DLD1 (cell line): ENCODE measurements around the gene HMGB3.
"Not testable (repeated sequence)": the region's sequence is repeated elsewhere in the genome, so short reads cannot be mapped to it uniquely, and the experiment has no call there.

ENCODE experiments used
- in situ Hi-C: cut with HindIII; loops from 2 replicates; pipeline ENCODE4 v1.10.0; 2017; ENCODE audit warnings: low sequenced_read_pairs

Gene HMGB3

GRCh38 chrX:150982788-150983520 lies at the start of gene HMGB3:
Gene HMGB3 (plus strand): TSS chrX:150983335. CDS start chrX:150985600, 2,265 bp downstream.
- in situ Hi-C loops, result no loop called here

DNA sequence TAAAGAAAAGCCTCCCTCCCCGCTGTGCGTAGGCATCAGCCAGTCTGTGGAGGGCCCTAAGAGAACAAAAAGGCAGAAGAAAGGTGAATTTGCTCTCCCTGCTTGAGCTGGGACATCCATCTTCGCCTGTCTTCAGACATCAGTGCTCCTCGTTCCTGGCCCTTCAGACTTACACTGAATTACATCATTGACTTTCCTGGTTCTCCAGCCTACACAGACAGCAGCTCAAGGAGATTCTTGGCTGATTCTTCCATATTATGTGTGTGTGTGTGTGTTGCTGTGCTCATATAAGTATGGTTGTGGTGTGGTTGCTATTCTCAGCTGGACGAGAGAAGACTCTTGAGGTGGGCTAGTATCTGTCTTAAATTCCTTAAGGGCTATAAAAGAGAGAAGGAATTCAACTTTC lies 49.2 kb upstream of the HMGB3 start:
- in situ Hi-C loops, result no loop called here

- in situ Hi-C loops, result no loop called here
These were observed 48.7 kb upstream of the HMGB3 start for GRCh38 chrX:150934453-150934852.

- in situ Hi-C loops, result no loop called here
These were observed 47.7 kb upstream of the HMGB3 start for GRCh38 chrX:150935467-150935866.

DNA sequence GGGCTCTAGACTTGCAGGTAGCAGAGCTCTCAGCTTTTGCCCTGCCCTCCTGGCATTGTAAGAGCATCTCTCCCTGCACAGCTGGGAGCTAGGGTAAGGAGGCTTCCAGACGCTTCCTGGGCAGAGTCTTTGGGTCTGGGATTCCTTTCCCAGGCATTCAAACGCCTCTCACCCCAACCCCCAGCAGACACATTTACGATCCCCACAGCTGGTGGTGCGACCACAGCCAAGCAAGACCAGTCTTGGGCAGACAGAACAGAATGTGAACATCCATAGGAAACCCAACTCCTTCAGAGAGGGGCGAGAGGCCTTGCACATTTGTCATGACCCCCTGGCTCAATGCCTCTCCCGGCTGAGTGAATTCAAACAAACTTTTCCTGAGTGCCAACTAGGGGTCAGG lies 46.6 kb upstream of the HMGB3 start:
- in situ Hi-C loops, result no loop called here

GRCh38 chrX:150940844-150941495 lies 42.2 kb upstream of the HMGB3 start:
- in situ Hi-C loops, result no loop called here

- in situ Hi-C loops, result no loop called here
These were observed 41.6 kb upstream of the HMGB3 start for GRCh38 chrX:150941580-150941979.

- in situ Hi-C loops, result no loop called here
These were observed 40.1 kb upstream of the HMGB3 start for GRCh38 chrX:150942942-150943594.

DNA sequence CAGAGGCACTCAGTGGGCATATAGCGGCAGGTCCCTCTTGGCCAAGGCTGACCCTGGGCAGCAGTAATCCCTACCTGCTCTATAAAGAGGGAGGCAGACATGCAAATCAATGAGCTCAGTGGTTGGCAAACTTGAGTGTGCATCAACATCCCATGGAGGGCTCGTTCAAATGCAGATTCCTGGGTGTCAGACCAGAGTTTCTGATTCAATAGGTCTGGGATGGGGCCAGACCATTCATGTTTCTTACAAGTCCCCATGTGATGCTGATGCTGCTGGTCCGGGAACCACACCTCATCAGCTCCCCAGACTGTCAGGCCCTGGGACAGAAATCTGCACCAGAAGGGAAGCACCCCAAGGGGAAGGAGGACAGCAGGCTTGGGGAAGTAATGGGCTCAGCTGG lies 38.9 kb upstream of the HMGB3 start:
- in situ Hi-C loops, result no loop called here

GRCh38 chrX:150954951-150955350 lies 28.2 kb upstream of the HMGB3 start:
- in situ Hi-C loops, result no loop called here

DNA sequence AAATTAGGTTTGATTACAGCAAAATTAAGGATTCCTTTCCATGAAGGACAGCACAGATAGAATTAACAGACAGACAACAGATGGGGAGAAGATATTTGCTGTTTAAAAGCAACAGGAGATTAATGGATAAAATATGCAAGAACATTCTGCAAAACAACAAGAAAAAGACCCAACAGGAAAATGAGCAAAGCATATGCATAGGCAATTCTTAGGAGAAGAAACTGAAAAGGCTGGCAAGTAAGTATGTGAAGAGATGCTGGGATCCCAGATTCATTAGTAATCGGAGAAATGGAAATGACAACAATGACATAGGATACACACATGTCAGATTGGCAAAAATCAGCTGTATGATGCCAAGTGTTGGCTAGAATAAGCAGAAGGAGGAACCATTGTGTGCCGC lies 27.5 kb upstream of the HMGB3 start:
- in situ Hi-C loops, result no loop called here

GRCh38 chrX:150958177-150958576 lies 25.0 kb upstream of the HMGB3 start:
- in situ Hi-C loops, result no loop called here

DNA sequence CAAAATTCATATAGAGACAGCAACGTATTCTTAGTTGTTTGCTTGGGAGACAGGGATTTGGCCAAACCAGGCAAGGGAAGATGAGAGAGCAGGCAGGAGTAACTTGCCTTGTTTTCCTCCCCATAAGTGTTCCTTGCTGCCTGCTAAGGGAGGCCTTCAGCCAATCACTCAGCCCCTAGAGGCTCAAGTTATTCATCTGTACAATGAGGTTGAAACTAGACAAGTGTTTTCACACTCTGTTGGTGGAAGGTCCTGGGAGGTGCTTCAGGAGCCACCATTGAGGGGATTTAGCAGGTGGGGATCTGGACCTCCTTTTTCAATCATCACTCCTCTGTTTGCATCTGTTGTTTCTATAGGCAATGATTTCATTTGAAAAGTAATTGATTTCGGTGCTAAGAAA lies 23.6 kb upstream of the HMGB3 start:
- in situ Hi-C loops, result no loop called here

DNA sequence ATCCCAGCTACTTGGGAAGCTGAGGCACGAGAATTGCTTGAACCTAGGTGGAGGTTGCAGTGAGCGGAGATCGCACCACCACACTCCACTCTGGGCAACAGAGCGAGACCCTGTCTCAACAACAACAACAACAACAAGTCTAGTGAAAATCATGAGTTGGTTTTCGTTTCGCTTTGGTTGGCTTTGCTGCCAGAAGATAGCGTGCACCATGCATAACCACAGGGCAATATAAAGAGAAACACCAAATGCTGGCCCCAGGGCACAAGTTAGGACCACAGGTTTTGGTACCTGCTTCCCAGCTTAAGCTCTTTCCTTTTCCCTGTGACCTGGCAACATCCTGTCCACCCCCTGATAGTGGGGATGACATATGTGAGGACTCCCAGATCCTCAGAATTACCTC lies 21.5 kb upstream of the HMGB3 start:
- in situ Hi-C loops, result no loop called here

DNA sequence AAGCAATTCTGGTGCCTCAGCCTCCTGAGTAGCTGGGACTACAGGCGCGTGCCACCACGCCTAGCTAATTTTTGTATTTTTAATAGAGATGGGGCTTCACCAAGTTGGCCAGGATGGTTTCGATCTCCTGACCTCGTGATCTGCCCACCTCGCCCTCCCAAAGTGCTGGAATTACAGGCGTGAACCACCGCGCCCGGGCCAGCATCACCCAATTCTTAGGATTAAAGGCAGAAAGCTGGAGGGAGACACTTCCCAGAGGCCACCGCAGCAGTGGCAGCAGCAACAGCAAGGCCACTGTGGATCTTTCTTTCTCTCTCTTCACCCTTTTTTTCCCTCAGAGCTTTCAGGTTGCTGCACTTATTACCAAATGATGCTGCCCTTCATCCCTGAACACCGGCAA lies 18.7 kb upstream of the HMGB3 start:
- in situ Hi-C loops, result not testable (repeated sequence)

DNA sequence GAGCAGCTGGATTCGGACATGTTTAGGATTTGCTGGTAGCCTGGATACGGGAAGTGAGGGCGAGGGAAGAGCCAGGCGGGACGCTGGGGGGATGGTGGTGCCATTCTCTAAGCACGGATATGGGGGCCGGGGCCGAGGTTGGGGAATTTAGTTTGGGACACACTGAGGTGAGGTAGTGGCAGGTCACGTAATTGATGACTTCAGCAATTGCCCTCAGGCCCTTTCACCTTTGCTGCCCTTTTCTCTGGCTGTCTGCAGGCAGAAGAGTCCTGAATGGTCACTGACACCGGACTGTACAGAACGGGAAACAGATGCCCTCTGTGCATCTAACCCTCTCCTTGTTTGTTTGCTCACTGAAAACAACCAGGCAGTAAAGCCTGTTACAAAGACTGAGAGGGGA lies 16.9 kb upstream of the HMGB3 start:
- in situ Hi-C loops, result no loop called here

- in situ Hi-C loops, result no loop called here
These were observed 16.4 kb upstream of the HMGB3 start for GRCh38 chrX:150966742-150967141.

DNA sequence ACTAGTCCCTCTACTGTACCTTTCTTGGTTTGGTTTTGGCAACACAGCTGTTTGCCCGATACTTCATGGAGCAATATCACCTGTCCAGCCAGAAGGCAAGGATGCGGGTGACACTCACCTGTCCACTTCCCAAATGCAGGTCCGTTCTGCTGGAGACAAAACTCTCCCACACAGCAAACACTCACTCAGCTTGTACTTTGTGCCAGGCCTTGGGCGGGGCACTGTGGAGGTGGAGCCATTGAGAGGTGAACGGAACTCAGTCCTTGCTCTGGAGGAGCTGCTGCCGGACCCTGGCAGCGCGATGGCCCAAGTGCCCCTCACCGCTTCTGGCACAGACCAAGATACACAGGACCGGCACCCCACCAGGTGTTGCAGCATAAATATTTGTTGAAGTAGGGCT lies 15.3 kb upstream of the HMGB3 start:
- in situ Hi-C loops, result no loop called here

DNA sequence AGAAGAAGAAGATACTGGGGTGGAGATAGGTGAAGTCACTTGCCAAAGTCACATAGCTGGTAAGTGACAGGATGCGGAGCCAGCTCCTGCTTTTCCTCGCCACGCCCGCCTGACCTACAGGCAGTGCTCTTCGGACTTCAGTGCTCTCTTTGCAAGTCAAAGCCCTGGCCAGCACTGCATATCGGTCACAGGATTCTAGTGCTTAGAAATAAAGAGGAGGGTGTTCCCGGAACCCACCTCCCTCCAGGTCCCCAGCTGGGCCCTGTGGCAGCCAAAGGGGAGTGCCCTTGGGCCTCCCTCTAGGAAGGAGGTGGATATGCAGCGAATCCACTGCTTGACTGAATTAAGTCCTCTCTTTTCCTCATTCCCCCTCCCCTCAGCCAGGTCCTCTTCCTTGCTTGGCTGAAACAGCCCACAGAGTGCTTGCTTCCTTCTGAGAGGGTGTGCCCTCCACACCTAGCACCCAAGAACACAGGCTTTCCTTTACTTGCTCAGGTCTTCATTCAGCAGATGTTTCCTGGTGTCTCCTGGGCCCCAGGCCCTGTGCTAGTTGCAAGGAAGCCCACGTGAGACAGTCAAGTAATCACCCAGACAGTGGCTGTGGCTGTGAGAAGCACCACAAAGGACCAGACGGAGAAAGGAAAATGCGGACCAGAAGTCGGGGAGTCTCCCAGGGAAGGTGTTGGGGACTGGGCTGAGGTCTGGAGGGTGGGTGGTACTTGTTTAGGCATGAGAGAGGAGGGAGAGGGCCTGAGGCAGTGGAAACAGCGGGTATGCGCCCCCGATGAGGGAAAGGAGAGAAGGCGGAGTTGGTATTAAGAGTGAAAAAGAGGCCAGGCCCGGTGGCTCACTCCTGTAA lies 14.0 kb upstream of the HMGB3 start:
- in situ Hi-C loops, result no loop called here

DNA sequence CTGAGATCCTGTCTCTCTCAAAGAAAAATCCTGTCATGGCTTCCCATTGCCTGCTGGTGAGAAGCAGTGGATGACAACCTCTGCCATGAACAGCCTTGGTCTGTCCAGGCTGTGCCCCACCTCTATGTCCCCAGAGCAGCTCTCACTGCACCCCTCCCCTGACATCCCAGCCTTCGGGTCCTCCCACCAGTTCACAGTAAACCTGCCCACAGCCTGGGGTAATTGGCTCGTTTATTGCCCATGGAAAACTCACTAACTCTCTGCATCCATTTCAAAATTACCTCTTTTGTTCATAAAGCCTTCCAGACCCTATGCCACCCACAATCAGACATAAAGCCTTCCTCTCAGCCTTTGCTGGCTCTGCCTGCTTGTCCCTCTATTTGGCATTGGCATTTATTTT lies 10.7 kb upstream of the HMGB3 start:
- in situ Hi-C loops, result no loop called here

DNA sequence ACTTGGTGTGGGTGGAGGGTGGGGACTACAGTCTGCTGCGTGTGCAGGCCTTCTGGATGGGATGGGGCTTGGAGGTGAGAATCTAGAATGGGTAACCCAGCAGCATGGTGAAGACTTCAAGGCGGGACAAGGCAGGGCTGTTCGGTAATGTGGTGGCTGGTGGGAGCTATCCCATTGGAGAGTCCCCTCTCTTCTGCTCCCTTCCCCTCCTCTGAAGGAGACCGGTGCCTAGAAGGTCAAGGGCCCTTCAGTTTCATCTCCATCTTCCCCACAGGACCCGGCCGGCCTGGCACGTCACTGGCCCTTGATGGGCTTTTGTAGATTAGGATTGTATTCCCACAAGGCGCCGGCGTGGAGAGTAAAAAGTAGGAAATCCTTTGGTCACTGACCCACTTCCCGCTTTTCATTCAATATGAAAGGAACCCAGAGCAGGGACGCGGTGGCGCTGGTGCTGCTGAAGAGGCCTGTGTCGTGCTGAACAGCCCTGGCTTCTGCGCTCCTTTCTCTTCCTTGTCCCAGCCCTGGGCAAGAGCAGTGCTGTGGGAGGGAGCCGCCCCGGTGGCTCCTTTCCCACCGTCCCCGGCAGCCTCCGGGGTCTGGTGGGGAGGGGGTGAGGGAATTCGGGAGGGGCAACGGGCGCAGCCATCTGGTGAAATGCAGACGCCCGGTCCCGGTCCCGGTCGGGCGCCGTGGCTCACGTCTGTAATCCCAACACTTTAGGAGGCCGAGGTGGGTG lies 7.3 kb upstream of the HMGB3 start:
- in situ Hi-C loops, result no loop called here
